Medulla oblongata (tissue), 1 donor: Measurements from ENCODE around the gene PIP5K1A.
A peak's percentile ranks its signal among the peaks of the same experiment; 100 is the strongest.
"Not testable (repeated sequence)": the region's sequence is repeated elsewhere in the genome, so short reads cannot be mapped to it uniquely, and the experiment has no call there.

Source experiments
- DNase-seq: peaks from one replicate; pipeline ENCODE4 v3.0.0-alpha.2; 2015; ENCODE audit errors: extremely low spot score

PIP5K1A gene

GRCh38 chr1:151198254-151199127, at the start of gene PIP5K1A:
Gene PIP5K1A (plus strand): TSS chr1:151198552. CDS start chr1:151198997, 445 bp downstream.
- peak; percentile 99 for DNase-seq

GRCh38 chr1:151156515-151156819, 41.9 kb upstream of the PIP5K1A start, which contains the start of gene TNFAIP8L2:
Gene TNFAIP8L2 (plus strand): TSS chr1:151156649. CDS start chr1:151158698, 2,049 bp downstream.
- peak; percentile 63 for DNase-seq

- peak; percentile 34 for DNase-seq
Measured at GRCh38 chr1:151157067-151157531, 41.3 kb upstream of the PIP5K1A start.

DNA sequence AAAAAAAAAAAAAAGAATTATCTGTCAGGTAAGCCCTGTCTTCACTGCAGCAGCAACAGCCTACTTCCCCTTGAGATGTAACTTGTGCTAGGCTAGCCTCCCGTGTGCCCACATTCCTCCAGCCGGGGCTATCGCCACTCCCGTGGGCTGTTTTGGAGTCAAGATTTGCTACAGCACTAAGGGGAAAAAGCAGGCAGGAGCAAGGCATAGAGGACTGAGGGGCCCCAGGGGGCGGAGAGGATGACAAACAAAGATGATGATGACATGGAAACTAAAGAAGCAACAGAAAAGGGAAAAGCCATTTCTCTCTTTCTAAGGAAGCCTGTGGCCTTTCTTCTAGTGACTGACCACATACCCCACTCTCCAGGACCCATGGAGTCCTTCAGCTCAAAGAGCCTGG, 40.0 kb upstream of the PIP5K1A start:
- no peak for DNase-seq

DNA sequence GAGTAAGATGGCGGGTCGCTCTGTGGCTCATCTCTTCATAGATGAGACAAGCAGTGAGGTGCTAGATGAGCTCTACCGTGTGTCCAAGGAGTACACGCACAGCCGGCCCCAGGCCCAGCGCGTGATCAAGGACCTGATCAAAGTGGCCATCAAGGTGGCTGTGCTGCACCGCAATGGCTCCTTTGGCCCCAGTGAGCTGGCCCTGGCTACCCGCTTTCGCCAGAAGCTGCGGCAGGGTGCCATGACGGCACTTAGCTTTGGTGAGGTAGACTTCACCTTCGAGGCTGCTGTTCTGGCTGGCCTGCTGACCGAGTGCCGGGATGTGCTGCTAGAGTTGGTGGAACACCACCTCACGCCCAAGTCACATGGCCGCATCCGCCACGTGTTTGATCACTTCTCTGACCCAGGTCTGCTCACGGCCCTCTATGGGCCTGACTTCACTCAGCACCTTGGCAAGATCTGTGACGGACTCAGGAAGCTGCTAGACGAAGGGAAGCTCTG, 39.6 kb upstream of the PIP5K1A start:
- no peak for DNase-seq

GRCh38 chr1:151159373-151159772, 39.0 kb upstream of the PIP5K1A start:
- peak; percentile 40 for DNase-seq

DNA sequence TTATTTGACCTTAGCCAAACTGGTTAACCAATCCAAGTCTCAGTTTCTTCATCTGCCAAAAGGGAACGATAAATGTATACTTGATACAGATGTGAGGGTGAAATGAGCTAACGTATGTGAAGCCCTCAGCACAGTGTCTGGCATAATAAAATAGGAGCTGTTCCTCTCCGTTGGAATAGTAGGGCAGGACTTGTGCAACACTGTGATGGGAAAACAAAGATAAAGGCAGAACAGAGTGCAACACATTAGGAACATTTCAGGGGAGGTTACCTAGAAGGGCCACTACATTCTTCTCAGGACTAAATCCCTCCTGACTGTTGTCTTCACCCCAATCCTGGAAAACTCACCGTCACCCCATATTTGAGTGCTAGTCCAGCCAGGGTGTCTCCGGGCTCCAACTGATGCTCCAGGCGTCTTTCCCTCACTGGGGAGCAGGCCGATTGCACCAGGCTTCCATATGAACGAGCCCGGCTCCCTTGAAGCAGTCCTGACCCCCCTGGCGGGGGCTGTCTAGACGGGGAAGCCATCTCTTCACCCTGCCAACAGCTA, 33.5 kb upstream of the PIP5K1A start:
- no peak for DNase-seq

DNA sequence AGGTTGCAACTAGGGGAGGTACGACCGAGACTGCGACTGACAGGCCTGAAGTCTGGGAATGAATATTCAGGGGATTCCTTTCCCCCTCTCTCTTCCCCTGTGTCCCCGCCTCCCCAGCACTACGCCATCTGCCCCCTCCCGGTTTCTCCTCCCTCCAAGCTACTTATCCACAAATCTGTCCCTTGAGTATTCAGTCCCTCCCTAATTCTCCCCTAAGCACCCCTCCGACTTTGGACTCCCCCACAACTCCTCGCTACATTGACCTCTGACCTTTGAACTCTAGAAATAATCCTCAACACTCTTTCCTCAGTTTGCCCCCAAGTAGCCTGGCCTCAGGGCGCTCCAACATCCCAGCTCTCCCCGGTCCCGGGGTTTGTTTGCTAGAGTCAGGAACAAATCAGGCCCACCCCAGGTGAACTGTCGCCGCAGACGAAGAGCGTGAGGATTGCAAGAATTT, 33.0 kb upstream of the PIP5K1A start:
- DNase-seq = peak; percentile 59

DNA sequence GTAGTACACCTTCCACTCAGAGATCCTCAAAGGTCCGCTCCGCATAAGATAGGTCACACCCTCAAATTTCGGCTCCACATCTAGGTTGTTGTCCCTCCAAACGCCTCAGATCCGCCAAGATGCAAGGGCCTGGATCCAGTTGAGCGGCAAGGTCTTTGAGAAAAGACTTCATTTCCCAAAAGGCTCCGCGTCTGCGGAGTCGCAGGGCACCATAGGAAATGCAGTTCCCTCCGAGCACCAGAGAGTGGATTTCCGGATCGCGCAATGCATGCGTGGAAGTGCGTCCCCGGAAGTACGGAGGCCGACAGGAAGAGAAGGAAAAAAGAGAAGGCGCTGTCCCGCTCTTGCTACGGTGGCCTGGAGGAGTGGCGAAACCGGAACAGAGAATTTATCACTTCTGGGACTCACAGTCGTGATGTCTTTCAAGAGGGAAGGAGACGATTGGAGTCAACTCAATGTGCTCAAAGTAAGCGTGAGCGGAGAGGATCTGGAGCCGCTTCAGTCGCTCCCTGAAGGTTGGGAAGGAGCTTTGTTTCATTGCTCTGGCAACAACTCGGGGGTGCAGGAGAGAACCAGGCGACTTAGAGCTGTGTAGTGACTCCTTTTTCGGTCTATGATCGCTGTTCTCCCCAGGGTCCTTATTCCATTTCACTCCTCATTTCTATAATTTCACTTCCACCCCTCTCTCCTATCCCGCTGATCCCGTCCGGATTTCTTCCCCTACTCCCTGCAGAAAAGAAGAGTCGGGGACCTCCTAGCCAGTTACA, 32.4 kb upstream of the PIP5K1A start, which contains the start of the genes LYSMD1 and SCNM1:
LYSMD1 (minus strand) TSS at position 165 of the 767 bp plus-strand sequence. CDS start 644 bp downstream, outside the sequence.
SCNM1 (plus strand) TSS at position 407 of the 767 bp plus-strand sequence; CDS start at position 416, 9 bp downstream.
- peak; percentile 99 for DNase-seq

DNA sequence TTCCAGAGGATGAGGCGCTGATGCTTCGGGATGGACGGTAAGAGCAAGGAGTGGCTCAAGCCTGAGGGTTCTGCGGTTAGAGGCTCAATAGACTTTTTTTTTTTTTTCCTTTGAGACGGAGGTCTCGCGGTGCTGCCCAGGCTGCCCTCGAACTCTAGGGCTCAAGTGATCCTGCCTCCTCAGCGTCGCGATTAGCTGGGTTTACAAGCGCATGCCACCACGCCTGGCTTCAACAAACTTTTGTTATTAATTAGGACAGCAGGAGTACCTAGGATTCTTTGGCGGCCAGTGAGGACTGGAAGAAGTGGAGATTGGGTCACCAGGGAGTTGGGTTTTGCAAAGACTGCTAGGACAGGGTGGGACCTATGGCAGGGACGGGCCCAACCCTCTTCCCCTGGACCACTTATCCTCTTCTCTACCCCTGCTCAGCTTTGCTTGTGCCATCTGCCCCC, 31.8 kb upstream of the PIP5K1A start:
- no peak for DNase-seq

- DNase-seq = no peak
Measured at GRCh38 chr1:151167116-151167515, 31.2 kb upstream of the PIP5K1A start.

- DNase-seq = no peak
Measured at GRCh38 chr1:151171190-151171589, 27.2 kb upstream of the PIP5K1A start.

- peak; percentile 91 for DNase-seq
Measured at GRCh38 chr1:151175041-151175741, 23.2 kb upstream of the PIP5K1A start.

- no peak for DNase-seq
Measured at GRCh38 chr1:151175863-151176262, 22.5 kb upstream of the PIP5K1A start, which contains the start of gene TMOD4. Gene TMOD4 (minus strand): TSS chr1:151175981. CDS start chr1:151174875, 1,106 bp downstream.

DNA sequence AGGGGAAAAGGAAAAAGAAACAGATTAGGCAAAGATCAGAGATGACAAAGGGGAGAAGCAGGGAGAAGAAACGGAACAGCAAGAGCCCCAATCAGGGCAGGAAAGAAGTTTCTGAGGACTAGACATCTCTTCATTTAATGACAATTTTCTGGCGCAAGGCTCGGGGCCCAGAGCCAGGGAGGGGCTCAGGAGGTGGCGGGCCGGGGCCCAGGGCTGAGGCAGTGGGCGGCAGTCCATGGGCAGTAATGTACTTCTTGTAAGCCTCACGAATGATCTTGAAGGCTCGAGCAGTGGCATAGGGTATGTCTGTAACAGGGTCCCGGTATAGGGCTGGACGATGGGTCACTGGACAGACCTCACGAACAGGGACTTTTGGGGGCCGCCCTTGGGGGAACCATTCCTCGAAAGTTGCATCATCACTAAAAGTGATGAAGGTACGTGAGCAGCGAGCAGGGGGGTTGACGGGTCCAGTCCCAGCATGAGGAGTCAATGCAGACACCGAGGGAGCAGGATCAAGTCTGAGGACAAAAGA, 21.8 kb upstream of the PIP5K1A start:
- DNase-seq = no peak

DNA sequence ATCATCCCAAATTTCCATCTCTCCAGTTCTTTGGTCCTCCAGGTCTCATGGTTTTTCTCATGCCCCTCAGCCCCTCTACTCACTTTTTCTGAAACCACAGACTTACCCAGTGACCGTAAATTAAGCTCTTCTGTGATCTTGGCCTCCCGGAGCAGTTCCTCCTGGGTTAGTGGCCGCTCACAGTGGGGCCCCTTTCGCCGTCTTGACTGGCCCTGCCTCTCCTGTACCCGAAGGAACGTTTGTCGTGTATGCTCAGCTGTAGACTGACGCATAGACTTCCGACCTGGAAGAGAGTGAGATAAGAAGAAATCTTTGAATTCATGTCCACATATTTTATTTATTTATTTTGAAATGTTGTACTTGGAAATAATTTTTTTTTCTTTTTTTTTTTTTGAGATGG, 14.1 kb upstream of the PIP5K1A start:
- DNase-seq = no peak

- no peak for DNase-seq
Measured at GRCh38 chr1:151187205-151187604, 11.1 kb upstream of the PIP5K1A start.

- not testable (repeated sequence) for DNase-seq
Measured at GRCh38 chr1:151188667-151189066, 9.7 kb upstream of the PIP5K1A start.

- peak; percentile 91 for DNase-seq
Measured at GRCh38 chr1:151189637-151190445, 8.5 kb upstream of the PIP5K1A start, which contains the start of gene VPS72. Gene VPS72 (minus strand): TSS chr1:151190197. CDS start chr1:151190121, 76 bp downstream.

DNA sequence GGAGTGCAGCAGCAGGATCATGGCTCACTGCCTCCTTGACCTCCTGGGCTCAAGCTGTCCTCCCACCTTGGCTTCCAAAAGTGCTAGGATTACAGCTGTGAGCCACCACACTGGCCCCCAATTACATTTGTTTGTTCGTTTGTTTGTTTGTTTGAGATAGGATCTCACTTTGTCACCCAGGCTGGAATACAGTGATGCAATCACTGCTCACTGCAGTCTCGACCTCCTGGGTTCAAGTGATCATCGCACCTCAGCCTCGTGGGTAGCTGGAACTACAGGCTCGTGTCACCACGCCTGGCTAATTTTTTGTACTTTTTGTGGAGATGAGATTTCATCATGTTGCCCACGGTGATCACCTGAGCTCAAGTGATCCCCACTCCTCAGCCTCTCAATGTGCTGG, 6.3 kb upstream of the PIP5K1A start:
- DNase-seq = no peak
